ENCODE data around the gene INSYN2B.

GRCh38 chr5:169921384-169921783, 58.9 kb downstream of the INSYN2B start:
- TF ChIP-seq CTCF (IDR thresholded peaks at IDR 0.05) (no peak), POLR2AphosphoS5 (IDR thresholded peaks at IDR 0.05) (no peak), POLR2A (IDR thresholded peaks at IDR 0.05) (no peak)

Measured in gastroesophageal sphincter (tissue), 3 donors.